ENCODE data around the gene DNAI1.

Gene DNAI1

DNA sequence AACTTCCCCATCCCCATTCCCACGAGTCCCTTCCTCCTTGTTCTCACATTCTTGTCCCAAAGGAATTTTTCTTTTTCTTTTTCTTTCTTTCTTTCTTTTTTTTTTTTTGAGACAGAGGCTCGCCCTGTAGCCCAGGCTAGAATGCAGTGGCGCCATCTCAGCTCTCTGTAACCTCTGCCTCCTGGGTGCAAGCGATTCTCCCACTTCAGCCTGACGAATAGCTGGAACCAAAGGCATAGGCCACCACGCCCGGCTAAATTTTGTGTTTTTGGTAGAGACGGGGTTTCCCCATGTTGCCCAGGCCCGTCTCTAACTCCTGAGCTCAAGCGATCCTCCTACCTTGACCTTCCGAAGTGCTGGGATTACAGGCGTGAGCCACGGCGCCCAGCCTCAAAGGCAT is 751 bp downstream of the DNAI1 start:
- Histone ChIP-seq H3K36me3 (ENCODE audit: insufficient read depth, low read length) (no peaks in the 10 kb centered on the region), H3K27me3 (ENCODE audit: insufficient read depth, low read length) (no peaks in the 10 kb centered on the region), H3K4me3 (ENCODE audit: low read depth, low read length, poor library complexity, severe bottlenecking) (no peak overlapping the region), H3K79me2 (ENCODE audit: insufficient read depth, low read length) (no peaks in the 10 kb centered on the region), H3K9me3 (ENCODE audit: low read length) (no peaks in the 10 kb centered on the region), H3K9ac (ENCODE audit: low read length) (no peak overlapping the region), H3K4me2 (ENCODE audit: low read length) (no peak overlapping the region), H3K4me1 (ENCODE audit: insufficient read depth, low read length, severe bottlenecking) (peaks cover 17% of the 10 kb centered on the region), H2AFZ (ENCODE audit: low read length) (no peak overlapping the region), H3F3A (ENCODE audit: insufficient read depth, low read length) (no peaks in the 10 kb centered on the region), H3K27ac (ENCODE audit: low read depth, low read length, poor library complexity, severe bottlenecking) (no peak overlapping the region), H4K20me1 (ENCODE audit: insufficient read depth, low read length) (no peaks in the 10 kb centered on the region), H3K9me2 (ENCODE audit: low read depth, low read length) (no peaks in the 10 kb centered on the region)
- no peak for TF ChIP-seq EZH2 (IDR thresholded peaks at IDR 0.05; ENCODE audit: borderline replicate concordance, low read length)
- TF ChIP-seq, protein P1, sequence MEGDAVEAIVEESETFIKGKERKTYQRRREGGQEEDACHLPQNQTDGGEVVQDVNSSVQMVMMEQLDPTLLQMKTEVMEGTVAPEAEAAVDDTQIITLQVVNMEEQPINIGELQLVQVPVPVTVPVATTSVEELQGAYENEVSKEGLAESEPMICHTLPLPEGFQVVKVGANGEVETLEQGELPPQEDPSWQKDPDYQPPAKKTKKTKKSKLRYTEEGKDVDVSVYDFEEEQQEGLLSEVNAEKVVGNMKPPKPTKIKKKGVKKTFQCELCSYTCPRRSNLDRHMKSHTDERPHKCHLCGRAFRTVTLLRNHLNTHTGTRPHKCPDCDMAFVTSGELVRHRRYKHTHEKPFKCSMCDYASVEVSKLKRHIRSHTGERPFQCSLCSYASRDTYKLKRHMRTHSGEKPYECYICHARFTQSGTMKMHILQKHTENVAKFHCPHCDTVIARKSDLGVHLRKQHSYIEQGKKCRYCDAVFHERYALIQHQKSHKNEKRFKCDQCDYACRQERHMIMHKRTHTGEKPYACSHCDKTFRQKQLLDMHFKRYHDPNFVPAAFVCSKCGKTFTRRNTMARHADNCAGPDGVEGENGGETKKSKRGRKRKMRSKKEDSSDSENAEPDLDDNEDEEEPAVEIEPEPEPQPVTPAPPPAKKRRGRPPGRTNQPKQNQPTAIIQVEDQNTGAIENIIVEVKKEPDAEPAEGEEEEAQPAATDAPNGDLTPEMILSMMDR (IDR thresholded peaks at IDR 0.05; ENCODE audit: low read length): no peak

DNA sequence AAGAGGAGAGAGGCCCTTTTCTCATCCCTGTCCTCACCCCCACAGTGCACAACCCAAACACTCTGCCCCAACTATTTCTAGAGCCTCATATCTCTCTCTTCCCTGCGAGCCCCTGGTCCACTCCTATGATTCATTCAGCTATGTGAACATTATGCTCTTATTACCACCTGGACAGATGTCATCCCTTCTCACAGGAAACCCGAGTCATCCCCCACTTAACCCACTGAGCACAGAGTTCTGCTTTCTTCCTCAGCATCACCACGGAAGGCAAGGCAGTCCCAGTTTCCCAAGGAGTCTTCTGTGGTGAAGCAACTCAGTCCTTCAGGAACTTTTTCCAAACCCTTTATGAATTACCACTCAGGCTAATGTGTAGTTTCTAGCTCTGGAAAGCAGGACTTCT is 1.3 kb downstream of the DNAI1 start:
- Histone ChIP-seq H3K4me1 (ENCODE audit: insufficient read depth, low read length, severe bottlenecking) (peaks cover 17% of the 10 kb centered on the region), H4K20me1 (ENCODE audit: insufficient read depth, low read length) (no peaks in the 10 kb centered on the region), H3K4me2 (ENCODE audit: low read length) (no peak overlapping the region), H3F3A (ENCODE audit: insufficient read depth, low read length) (no peaks in the 10 kb centered on the region), H3K9me3 (ENCODE audit: low read length) (no peaks in the 10 kb centered on the region), H3K27me3 (ENCODE audit: insufficient read depth, low read length) (no peaks in the 10 kb centered on the region), H3K79me2 (ENCODE audit: insufficient read depth, low read length) (no peaks in the 10 kb centered on the region), H3K4me3 (ENCODE audit: low read depth, low read length, poor library complexity, severe bottlenecking) (no peak overlapping the region), H3K36me3 (ENCODE audit: insufficient read depth, low read length) (no peaks in the 10 kb centered on the region), H3K9ac (ENCODE audit: low read length) (no peak overlapping the region), H2AFZ (ENCODE audit: low read length) (no peak overlapping the region), H3K27ac (ENCODE audit: low read depth, low read length, poor library complexity, severe bottlenecking) (no peak overlapping the region), H3K9me2 (ENCODE audit: low read depth, low read length) (no peaks in the 10 kb centered on the region)
- TF ChIP-seq, protein P1 (IDR thresholded peaks at IDR 0.05; ENCODE audit: low read length): no peak
- no peak for TF ChIP-seq EZH2 (IDR thresholded peaks at IDR 0.05; ENCODE audit: borderline replicate concordance, low read length)

- no peak overlapping the region for H3K4me2 ChIP-seq (ENCODE audit: low read length)
- no peak overlapping the region for H3K4me3 ChIP-seq (ENCODE audit: low read depth, low read length, poor library complexity, severe bottlenecking)
- no peaks in the 10 kb centered on the region for H3F3A ChIP-seq (ENCODE audit: insufficient read depth, low read length)
- H3K27ac ChIP-seq (ENCODE audit: low read depth, low read length, poor library complexity, severe bottlenecking): no peak overlapping the region
- no peaks in the 10 kb centered on the region for H3K9me2 ChIP-seq (ENCODE audit: low read depth, low read length)
- TF ChIP-seq, protein P1 (IDR thresholded peaks at IDR 0.05; ENCODE audit: low read length): no peak
- no peak for TF ChIP-seq EZH2 (IDR thresholded peaks at IDR 0.05; ENCODE audit: borderline replicate concordance, low read length)
- H3K36me3 ChIP-seq (ENCODE audit: insufficient read depth, low read length): no peaks in the 10 kb centered on the region
- no peaks in the 10 kb centered on the region for H3K9me3 ChIP-seq (ENCODE audit: low read length)
- H4K20me1 ChIP-seq (ENCODE audit: insufficient read depth, low read length): no peaks in the 10 kb centered on the region
- no peaks in the 10 kb centered on the region for H3K27me3 ChIP-seq (ENCODE audit: insufficient read depth, low read length)
- no peak overlapping the region for H2AFZ ChIP-seq (ENCODE audit: low read length)
- H3K79me2 ChIP-seq (ENCODE audit: insufficient read depth, low read length): no peaks in the 10 kb centered on the region
- peaks cover 5% of the 10 kb centered on the region for H3K4me1 ChIP-seq (ENCODE audit: insufficient read depth, low read length, severe bottlenecking)
- H3K9ac ChIP-seq (ENCODE audit: low read length): no peak overlapping the region
Measured at GRCh38 chr9:34463098-34463900, 4.7 kb downstream of the DNAI1 start.

All from OCI-LY1 (cell line).